GM18498 (cell line): Measurements from ENCODE around the gene EOLA2.
"Not testable (repeated sequence)": the region's sequence is repeated elsewhere in the genome, so short reads cannot be mapped to it uniquely, and the experiment has no call there.

Experiments used
- ATAC-seq: cut with Tn5 transposase; IDR thresholded peaks from one replicate; pipeline ENCODE4 v1.9.1; 2021; ENCODE audit warnings: mild to moderate bottlenecking, moderate library complexity; ENCODE audit not compliant: unreplicated experiment

The EOLA2 gene

GRCh38 chrX:149938427-149938880 is at the start of gene EOLA2:
Gene EOLA2, minus strand, starts transcription at chrX:149938491. Its CDS starts 4,617 bp downstream, at chrX:149933874.
- ATAC-seq, result peak; percentile 71

- no peak for ATAC-seq
Measured at GRCh38 chrX:149987613-149988012, 49.3 kb upstream of the EOLA2 start.

- ATAC-seq, result no peak
Measured at GRCh38 chrX:149984411-149984810, 46.1 kb upstream of the EOLA2 start.

GRCh38 chrX:149982310-149982709 is 44.0 kb upstream of the EOLA2 start:
- no peak for ATAC-seq

GRCh38 chrX:149979126-149979644 is 40.9 kb upstream of the EOLA2 start:
- no peak for ATAC-seq

GRCh38 chrX:149962859-149963757 is 24.8 kb upstream of the EOLA2 start:
- ATAC-seq, result peak; percentile 68

GRCh38 chrX:149962010-149962409 is 23.7 kb upstream of the EOLA2 start:
- no peak for ATAC-seq

- ATAC-seq, result no peak
Measured at GRCh38 chrX:149961572-149961971, 23.3 kb upstream of the EOLA2 start.

GRCh38 chrX:149950681-149951080 is 12.4 kb upstream of the EOLA2 start:
- no peak for ATAC-seq

GRCh38 chrX:149949743-149950436 is 11.6 kb upstream of the EOLA2 start:
- ATAC-seq, result no peak

- no peak for ATAC-seq
Measured at GRCh38 chrX:149948016-149948415, 9.7 kb upstream of the EOLA2 start.

GRCh38 chrX:149946932-149947331 is 8.6 kb upstream of the EOLA2 start:
- not testable (repeated sequence) for ATAC-seq

- ATAC-seq, result not testable (repeated sequence)
Measured at GRCh38 chrX:149945820-149946219, 7.5 kb upstream of the EOLA2 start.

- ATAC-seq, result not testable (repeated sequence)
Measured at GRCh38 chrX:149945087-149945670, 6.9 kb upstream of the EOLA2 start.

- ATAC-seq, result not testable (repeated sequence)
Measured at GRCh38 chrX:149940674-149941024, 2.4 kb upstream of the EOLA2 start.

GRCh38 chrX:149939905-149940673 is 1.8 kb upstream of the EOLA2 start:
- ATAC-seq, result peak; percentile 51

GRCh38 chrX:149939655-149939904 is 1.3 kb upstream of the EOLA2 start:
- peak; percentile 22 for ATAC-seq

- ATAC-seq, result no peak
Measured at GRCh38 chrX:149938881-149939654, 777 bp upstream of the EOLA2 start.

- peak; percentile 5 for ATAC-seq
Measured at GRCh38 chrX:149937871-149938426, 342 bp downstream of the EOLA2 start.

GRCh38 chrX:149937328-149937727 is 963 bp downstream of the EOLA2 start:
- ATAC-seq, result not testable (repeated sequence)
